Right renal pelvis (tissue), 4 donors: ENCODE measurements around the gene UBXN10. TPM values are rescaled to one million over a fixed set of nuclear protein-coding genes. Genes with fewer than 3 reads are reported as not detected.

ENCODE experiments used
- DNase-seq, 4 donors: peaks; one replicate each; pipeline ENCODE4 v3.0.0-alpha.2; 2013; ENCODE audit warnings: low read depth in 4 of 4, low spot score in 3 of 4, missing footprints in 1 of 4
- polyA plus RNA-seq, 4 donors: library from polyadenylated mRNA; unstranded; fragments of 120-200 nt; gene quantifications; one replicate each; pipeline ENCODE4 v1.2.1, GENCODE V29; 2013; ENCODE audit not compliant: insufficient read length in 4 of 4

The UBXN10 gene
- polyA plus RNA-seq, 4 donors = 6.0 to 6.4 (median 6.3) TPM

DNA sequence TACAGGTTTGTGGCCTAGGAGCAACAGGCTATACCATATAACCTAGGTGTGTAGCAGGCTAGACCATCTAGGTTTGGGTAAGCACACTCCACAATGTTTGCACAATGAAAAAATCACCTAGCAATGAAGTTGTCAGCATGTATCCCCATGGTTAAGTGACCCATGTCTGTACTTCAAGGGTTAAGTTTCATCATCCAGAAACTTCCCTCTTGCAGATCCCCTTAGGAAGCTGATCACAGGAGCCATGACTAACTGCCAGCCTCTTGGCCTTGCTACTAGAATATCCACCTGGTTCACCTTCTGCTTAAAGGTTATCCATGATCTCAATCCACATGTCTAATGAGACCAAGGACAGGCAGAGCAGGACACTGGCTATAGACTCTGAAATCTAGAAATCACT, 3.5 kb upstream of the UBXN10 start:
- no peak for DNase-seq

DNA sequence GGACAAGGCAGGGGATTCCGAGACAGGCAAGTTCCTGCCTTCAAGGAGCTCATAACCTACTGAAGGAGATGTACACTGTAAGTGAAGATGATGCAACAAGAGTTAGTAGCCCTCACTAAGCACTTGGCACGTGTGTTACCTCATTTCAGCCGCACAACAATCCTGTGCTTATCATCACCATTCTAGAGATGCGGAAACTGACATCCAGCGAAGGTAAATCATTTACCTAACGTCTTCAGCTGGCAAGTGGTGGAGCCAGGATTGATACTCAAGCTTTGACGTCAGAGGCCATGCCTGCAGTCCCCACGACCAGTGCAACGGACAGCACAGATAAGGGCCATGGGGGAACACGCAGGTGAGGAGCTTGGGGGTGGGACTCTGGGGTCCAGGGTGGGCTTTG, 2.9 kb upstream of the UBXN10 start:
- DNase-seq = no peak

GRCh38 chr1:20183616-20184271, 2.2 kb upstream of the UBXN10 start:
- DNase-seq = no peak

DNA sequence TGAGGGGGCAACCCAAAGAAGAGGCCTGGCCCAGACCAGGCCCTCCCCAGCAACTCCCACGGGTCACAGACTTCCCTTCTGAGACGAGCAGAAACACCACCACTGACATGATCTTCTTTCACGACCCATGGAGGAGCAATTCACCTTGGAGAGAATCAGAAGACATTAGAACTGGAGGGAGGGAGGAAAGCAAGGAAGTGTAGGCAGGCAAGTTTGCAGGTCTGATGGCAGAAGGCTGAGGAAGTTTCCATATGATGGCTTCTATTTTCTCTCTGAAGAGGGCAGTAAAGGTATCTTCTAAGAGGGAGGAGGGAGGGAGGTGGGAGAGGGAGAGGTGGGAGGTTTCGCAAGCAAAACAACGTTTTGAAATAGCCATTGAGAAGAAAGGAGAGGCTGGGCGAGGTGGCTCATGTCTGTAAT, 1.4 kb upstream of the UBXN10 start:
- no peak for DNase-seq

DNA sequence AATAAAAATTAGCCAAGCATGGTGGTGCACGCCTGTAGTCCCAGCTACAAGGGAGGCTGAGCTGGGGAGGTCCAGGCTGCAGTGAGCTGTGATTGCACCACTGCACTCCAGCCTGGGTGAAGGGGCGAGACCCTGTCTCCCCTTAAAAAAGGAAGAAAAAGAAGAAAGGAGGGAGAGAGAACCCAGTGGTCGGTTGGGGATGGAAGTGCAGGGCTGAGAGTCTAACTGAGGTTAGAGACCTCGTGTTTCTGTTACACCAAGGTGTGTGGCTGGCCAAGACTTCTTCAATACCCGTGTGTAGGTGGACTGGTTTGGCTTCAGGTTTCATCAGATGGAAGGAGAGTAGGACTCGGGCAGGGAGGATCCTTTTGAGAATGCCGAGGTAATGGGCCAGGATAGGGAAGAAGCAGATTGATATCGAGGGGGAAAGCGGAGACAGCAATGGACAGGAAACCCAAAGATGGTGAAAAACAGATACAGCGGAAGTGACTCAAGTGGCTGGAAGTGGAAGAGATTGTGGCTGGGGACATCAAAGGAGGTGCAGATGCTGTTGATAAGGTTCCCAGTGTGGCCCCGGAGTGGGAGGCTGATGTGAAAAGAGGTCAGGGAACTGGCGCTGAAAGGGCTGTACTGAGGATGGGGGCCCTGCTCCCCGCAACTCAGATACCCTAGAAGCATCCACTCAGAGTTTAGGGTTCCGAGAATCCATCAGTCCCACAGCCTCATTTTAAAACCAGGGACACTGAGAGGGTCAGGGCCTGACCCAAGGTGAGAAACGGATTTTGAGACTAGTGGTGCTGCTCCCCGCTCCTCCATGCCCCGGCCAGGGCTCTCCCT, 681 bp upstream of the UBXN10 start:
- DNase-seq = no peak

DNA sequence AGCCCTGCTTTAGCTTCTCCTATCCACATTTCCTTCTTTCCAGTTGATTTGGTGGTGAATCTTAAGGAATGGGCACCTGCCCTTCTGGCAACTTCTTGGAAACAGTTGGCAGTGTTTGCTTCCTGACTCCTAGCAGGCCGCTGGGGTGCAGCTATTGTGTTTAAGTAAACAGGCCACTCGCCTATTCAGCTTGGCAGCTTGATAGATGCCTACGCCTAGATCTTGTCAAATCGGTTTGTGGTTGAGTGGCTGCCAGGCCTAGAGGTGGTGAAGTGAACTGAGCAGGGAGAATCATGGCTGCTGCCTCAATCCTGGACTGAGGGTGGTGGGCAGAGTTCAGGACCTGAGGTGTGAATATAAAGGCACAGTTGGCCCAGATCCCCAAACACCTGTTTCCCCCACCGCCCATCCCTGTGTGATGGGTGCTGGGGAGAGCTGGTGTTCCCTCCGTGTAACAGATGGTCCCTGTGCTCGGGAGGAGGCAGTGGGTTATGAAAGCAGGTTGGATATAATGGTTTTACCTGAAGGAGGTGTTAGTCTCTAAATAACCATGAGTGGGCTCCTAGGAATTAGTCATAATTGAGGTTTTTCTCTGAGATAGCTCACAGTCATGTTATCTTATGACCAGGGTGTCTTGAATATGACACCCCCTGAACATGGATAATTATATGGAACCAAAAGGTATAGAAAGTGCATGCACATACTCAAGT, 1.4 kb downstream of the UBXN10 start:
- no peak for DNase-seq

- no peak for DNase-seq
Measured at GRCh38 chr1:20187813-20188454, 2.0 kb downstream of the UBXN10 start.

GRCh38 chr1:20188455-20188817, 2.5 kb downstream of the UBXN10 start:
- DNase-seq = no peak

DNA sequence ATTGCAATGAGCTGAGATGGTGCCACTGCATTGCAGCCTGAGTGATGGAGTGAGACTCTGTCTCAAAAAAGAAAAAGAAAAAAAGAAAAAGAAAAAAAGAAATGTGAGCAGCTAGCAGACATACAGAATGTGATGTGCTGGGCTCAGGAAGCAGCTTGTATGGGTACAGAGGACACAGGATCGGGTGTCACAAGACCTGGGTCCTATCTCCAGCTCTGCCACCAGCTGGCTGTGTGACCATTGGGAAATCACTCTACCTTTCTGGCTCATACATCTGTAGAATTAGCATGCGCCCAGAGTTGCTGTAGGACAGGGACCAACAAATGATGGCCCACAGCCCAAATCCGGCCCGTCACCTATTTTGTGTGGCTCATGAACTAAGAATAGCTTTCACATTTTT, 3.8 kb downstream of the UBXN10 start:
- no peak for DNase-seq

- DNase-seq = no peak
Measured at GRCh38 chr1:20190256-20191160, 4.6 kb downstream of the UBXN10 start.

DNA sequence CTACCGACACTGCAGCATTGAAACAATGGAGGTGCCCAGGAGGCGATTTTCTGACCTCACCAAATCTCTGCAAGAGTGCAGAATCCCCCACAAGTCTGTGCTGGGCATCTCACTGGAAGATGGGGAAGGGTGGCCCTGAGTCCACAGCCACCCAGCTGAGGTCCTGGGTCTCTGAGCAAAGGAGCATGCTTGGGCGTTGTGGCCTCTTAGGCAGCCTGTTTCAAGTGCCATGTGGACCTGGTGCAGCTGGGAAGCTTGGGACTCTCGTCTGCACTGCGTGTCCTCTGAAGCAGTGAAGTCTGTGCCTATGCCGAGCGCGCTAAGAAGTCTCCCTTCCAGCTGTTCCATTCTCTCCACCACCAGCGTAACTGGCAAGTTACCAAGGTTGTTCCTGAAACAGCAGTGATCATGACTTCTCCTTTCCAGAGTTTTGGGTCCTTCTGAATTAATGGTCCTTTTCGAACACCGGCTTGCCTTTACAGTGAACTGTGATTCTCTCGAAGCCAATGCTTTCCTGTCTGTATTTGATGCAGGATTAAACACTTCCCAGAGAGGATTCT, 5.5 kb downstream of the UBXN10 start:
- DNase-seq = no peak

DNA sequence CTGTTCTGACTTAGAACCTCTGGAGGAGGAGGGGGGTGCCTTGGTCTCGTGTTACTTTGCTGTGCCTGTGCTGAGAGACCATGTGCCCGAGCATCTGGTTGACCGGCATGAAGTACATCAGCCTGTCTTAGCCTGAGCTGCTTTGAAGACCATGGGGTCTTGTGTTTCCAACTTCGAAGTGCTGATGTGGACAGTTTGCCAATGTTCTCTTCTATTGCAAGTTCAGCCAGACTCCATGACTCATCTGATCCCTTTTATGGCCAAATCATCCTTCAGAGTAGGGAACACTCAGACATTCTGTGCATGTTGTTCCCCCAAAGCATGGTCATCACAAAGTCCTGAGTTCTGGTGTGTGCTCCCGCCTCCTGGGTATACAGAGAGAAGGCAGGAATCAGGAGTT, 6.5 kb downstream of the UBXN10 start:
- no peak for DNase-seq

DNA sequence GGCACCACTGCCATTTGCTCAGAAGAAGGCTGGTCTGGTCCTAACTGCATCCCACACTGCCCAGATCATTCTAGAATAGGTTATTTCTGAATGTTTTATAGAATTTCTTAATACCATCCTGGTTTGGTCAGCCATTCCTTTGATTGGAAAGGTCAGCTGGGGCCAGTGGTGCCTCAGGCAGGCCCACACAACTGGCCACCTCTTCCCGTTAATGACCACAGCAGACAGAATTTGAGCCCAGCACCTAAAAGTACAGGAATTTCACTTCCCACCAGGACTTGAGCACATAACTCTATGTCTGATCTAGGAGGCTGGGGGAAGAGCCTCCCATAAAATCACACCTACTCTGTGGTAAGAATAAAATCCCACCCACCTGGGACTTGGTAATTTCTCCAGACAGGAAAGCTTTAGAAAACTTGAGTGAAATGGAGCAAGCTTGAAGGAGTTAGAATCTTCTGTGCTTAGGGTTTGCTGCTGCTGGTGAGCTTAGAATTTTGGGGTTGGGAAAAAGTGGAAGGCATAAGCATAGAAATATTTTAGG, 7.0 kb downstream of the UBXN10 start:
- DNase-seq = no peak

GRCh38 chr1:20194224-20194623, 8.3 kb downstream of the UBXN10 start:
- no peak for DNase-seq

DNA sequence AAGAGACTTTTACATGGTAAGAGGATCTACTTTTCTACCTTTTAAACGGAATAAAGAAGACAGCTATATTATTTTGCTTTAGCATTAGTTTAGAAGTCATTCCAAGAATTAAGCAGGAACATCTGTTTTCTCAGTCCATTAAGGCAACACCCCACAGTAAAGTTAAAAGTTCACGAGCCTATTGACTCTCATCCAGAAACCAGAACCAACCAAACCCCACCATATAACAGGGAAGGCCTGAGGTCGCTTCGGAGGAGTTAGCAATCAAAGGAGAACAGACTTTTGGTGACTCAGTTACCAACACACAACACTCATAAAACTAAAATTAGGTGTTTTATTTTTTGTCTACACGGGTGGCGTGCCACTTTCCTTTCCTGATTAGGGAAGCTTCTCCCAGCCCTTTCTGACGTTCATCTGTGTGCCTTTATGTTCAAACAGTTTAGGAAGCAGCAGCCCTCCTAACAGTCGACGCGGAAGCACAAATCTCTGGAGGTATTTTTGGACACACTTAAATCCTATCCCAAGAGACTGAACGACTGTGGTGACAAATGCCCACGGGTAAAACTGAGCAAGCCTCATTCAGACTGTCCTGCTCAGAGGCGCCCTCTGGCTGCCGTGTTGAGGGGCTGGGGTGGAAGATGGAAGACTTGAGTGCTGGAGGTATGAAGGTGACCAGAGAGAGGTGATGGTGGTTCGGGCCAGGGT, 9.0 kb downstream of the UBXN10 start:
- DNase-seq = no peak

DNA sequence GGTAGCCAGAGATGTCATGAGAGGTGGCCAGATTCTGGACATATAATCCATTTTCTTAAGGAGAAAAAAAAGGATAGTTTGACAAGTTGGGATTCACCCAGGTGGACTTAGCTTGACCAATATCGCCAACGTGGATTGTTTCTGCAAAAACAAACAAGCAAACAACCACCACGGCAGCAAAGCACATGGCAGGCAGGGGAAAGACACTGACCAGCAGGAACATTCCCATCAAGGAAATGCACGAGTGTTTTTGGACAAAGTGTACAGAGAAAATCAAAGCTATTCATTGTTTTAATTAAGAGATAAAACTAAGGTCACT, 9.5 kb downstream of the UBXN10 start:
- DNase-seq = no peak

GRCh38 chr1:20197329-20197791, 11.5 kb downstream of the UBXN10 start:
- no peak for DNase-seq

- DNase-seq = no peak
Measured at GRCh38 chr1:20198296-20198695, 12.4 kb downstream of the UBXN10 start.

- DNase-seq = no peak
Measured at GRCh38 chr1:20198918-20199317, 13.0 kb downstream of the UBXN10 start.
